ENCODE results near the gene TAGLN3.

The TAGLN3 gene

GRCh38 chr3:111999484-112000324, 982 bp downstream of the TAGLN3 start:
- H3K27ac ChIP-seq = no peak overlapping the region
- TF ChIP-seq CTCF (conservative IDR thresholded peaks at IDR 0.05) (no peak), ZFX (IDR thresholded peaks at IDR 0.05) (no peak)

GRCh38 chr3:112000367-112000771, 1.6 kb downstream of the TAGLN3 start:
- H3K27ac ChIP-seq = no peak overlapping the region
- TF ChIP-seq ZFX (IDR thresholded peaks at IDR 0.05) (no peak), CTCF (conservative IDR thresholded peaks at IDR 0.05) (no peak)

GRCh38 chr3:112000966-112001365, 2.2 kb downstream of the TAGLN3 start:
- TF ChIP-seq CTCF (conservative IDR thresholded peaks at IDR 0.05) (no peak), ZFX (IDR thresholded peaks at IDR 0.05) (no peak)

GRCh38 chr3:112001526-112001925, 2.8 kb downstream of the TAGLN3 start:
- TF ChIP-seq CTCF (conservative IDR thresholded peaks at IDR 0.05) (no peak), ZFX (IDR thresholded peaks at IDR 0.05) (no peak)
- H3K27ac ChIP-seq = no peak overlapping the region

More at GRCh38 chr3:112000966-112001365, 2.2 kb downstream of the TAGLN3 start:
- no peak overlapping the region for H3K27ac ChIP-seq

GRCh38 chr3:112002096-112002971, 3.6 kb downstream of the TAGLN3 start:
- TF ChIP-seq ZFX (IDR thresholded peaks at IDR 0.05) (no peak), CTCF (conservative IDR thresholded peaks at IDR 0.05) (no peak)
- no peak overlapping the region for H3K27ac ChIP-seq

GRCh38 chr3:112003321-112004080, 4.8 kb downstream of the TAGLN3 start:
- no peak overlapping the region for H3K27ac ChIP-seq
- TF ChIP-seq CTCF (conservative IDR thresholded peaks at IDR 0.05) = no peak
- TF ChIP-seq ZFX (IDR thresholded peaks at IDR 0.05) = no peak
